Measurements from ENCODE around the gene UBL4A. TPM values are rescaled to one million over a fixed set of nuclear protein-coding genes. Genes with fewer than 3 reads are reported as not detected.

UBL4A gene
- total and polyA plus RNA-seq, 2 of the 13 experiments (the other 11 are each of a cell fraction or from before 2014, with no cell fraction given) = 16.8 to 25.5 TPM

DNA sequence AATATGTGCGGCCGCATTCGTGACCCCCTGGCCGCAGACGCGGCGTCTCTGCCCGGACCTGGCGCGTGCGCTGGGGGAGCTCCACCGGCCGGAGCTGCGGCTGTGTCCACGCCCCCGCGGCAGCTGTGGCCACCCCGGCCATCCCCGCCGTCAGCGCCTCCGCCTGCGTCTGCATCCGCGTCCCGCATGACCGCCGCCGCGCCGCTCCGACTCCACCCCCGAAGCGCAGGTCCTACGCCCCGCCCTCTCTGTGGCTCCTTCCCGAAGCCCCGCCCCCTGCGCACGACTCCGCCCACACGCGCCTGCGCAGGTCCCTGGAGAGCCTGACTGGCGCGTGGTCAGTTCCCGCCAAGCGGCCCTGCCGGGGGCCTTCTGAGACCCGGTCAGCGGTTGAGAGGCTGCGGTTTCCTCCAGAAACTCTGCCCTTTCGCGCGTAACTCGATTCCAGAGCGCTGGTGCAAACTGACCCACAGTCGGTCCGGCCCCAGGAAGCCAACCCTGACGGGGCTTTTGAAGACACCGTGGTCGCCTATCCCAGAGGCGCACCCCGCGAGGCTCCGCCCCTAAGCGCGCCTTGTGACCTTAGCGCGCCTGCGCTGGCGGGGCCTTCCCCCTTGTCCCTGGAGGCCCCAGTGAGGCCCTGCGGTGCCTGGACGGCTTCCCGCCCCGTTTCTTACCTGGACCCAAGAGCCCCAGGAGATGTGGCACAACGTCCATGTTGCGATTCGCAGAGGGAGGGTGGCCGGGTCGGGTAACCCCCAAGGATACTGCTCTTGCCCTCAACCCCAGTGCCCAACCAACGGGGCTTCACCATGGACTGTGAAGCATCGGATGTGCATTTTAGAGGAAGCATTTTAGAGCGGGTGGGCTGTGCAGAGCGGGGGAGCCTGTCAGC, 7.4 kb downstream of the UBL4A start, which contains the start of gene LAGE3 (continued):
- TF ChIP-seq NFIB (CRISPR knock-in tag; IDR thresholded peaks at IDR 0.05; ENCODE audit: borderline replicate concordance) (no peak), ZNF724P (CRISPR knock-in tag; IDR thresholded peaks at IDR 0.05; ENCODE audit: borderline replicate concordance) (0 out of 2 replicates have a peak, but pooled peaks have one; percentile 67), TP53 (CRISPR knock-in tag; conservative IDR thresholded peaks at IDR 0.05) (no peak), SNAPC2 (CRISPR knock-in tag; IDR thresholded peaks at IDR 0.05) (0 out of 2 replicates have a peak, but pooled peaks have one; percentile 40), KDM3A (CRISPR knock-in tag; IDR thresholded peaks at IDR 0.05; ENCODE audit: low read depth) (no peak), ZNF775 (CRISPR knock-in tag; IDR thresholded peaks at IDR 0.05; ENCODE audit: borderline replicate concordance) (0 out of 2 replicates have a peak, but pooled peaks have one; percentile 37), EHMT2 (IDR thresholded peaks at IDR 0.05; ENCODE audit: borderline replicate concordance, low read depth, low read length) (no peak), AKNA (CRISPR knock-in tag; IDR thresholded peaks at IDR 0.05; ENCODE audit: borderline replicate concordance) (no peak), NRL (CRISPR knock-in tag; IDR thresholded peaks at IDR 0.05; ENCODE audit: borderline replicate concordance) (no peak), ZNF576 (CRISPR knock-in tag; IDR thresholded peaks at IDR 0.05) (no peak)
- TF ChIP-seq, protein P1, sequence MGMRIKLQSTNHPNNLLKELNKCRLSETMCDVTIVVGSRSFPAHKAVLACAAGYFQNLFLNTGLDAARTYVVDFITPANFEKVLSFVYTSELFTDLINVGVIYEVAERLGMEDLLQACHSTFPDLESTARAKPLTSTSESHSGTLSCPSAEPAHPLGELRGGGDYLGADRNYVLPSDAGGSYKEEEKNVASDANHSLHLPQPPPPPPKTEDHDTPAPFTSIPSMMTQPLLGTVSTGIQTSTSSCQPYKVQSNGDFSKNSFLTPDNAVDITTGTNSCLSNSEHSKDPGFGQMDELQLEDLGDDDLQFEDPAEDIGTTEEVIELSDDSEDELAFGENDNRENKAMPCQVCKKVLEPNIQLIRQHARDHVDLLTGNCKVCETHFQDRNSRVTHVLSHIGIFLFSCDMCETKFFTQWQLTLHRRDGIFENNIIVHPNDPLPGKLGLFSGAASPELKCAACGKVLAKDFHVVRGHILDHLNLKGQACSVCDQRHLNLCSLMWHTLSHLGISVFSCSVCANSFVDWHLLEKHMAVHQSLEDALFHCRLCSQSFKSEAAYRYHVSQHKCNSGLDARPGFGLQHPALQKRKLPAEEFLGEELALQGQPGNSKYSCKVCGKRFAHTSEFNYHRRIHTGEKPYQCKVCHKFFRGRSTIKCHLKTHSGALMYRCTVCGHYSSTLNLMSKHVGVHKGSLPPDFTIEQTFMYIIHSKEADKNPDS (CRISPR knock-in tag; IDR thresholded peaks at IDR 0.05) = no peak
- TF ChIP-seq, protein P2, sequence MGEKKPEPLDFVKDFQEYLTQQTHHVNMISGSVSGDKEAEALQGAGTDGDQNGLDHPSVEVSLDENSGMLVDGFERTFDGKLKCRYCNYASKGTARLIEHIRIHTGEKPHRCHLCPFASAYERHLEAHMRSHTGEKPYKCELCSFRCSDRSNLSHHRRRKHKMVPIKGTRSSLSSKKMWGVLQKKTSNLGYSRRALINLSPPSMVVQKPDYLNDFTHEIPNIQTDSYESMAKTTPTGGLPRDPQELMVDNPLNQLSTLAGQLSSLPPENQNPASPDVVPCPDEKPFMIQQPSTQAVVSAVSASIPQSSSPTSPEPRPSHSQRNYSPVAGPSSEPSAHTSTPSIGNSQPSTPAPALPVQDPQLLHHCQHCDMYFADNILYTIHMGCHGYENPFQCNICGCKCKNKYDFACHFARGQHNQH (CRISPR knock-in tag; IDR thresholded peaks at IDR 0.05) = 0 out of 2 replicates have a peak, but pooled peaks have one; percentile 42
- TF ChIP-seq, protein P3, sequence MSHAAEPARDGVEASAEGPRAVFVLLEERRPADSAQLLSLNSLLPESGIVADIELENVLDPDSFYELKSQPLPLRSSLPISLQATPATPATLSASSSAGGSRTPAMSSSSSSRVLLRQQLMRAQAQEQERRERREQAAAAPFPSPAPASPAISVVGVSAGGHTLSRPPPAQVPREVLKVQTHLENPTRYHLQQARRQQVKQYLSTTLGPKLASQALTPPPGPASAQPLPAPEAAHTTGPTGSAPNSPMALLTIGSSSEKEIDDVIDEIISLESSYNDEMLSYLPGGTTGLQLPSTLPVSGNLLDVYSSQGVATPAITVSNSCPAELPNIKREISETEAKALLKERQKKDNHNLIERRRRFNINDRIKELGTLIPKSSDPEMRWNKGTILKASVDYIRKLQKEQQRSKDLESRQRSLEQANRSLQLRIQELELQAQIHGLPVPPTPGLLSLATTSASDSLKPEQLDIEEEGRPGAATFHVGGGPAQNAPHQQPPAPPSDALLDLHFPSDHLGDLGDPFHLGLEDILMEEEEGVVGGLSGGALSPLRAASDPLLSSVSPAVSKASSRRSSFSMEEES (CRISPR knock-in tag; IDR thresholded peaks at IDR 0.05) = no peak
- TF ChIP-seq, protein P4, sequence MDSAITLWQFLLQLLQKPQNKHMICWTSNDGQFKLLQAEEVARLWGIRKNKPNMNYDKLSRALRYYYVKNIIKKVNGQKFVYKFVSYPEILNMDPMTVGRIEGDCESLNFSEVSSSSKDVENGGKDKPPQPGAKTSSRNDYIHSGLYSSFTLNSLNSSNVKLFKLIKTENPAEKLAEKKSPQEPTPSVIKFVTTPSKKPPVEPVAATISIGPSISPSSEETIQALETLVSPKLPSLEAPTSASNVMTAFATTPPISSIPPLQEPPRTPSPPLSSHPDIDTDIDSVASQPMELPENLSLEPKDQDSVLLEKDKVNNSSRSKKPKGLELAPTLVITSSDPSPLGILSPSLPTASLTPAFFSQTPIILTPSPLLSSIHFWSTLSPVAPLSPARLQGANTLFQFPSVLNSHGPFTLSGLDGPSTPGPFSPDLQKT (CRISPR knock-in tag; IDR thresholded peaks at IDR 0.05; ENCODE audit: borderline replicate concordance) = no peak
